KOPT-K1 (cell line): ENCODE results near the gene BMPER.

Source experiments
- H3K27ac ChIP-seq: fragments of 200-600 bp; sonication (generic); 2 replicates; pipeline ENCODE4 v1.5.1; 2016; ENCODE audit warnings: antibody characterized with exemption, mild to moderate bottlenecking, low read depth, low read length; ENCODE audit not compliant: poor library complexity, severe bottlenecking
- H3K36me3 ChIP-seq: fragments of 200-600 bp; sonication (generic); 2 replicates; pipeline ENCODE4 v1.5.1; 2017; ENCODE audit warnings: antibody characterized with exemption, mild to moderate bottlenecking, low read length, moderate library complexity; ENCODE audit not compliant: insufficient read depth
- H3K9me3 ChIP-seq: fragments of 200-600 bp; sonication (generic); 2 replicates; pipeline ENCODE4 v1.5.1; 2017; ENCODE audit warnings: antibody characterized with exemption, low read length, mild to moderate bottlenecking; ENCODE audit not compliant: insufficient read depth, poor library complexity, severe bottlenecking

Gene BMPER

GRCh38 chr7:33904681-33905388, 504 bp upstream of the BMPER start:
- H3K27ac ChIP-seq = no peak overlapping the region
- H3K9me3 ChIP-seq = no peaks in the 10 kb centered on the region
- H3K36me3 ChIP-seq = no peaks in the 10 kb centered on the region

GRCh38 chr7:33906697-33907096, 1.4 kb downstream of the BMPER start:
- H3K27ac ChIP-seq = no peak overlapping the region
- no peaks in the 10 kb centered on the region for H3K9me3 ChIP-seq
- H3K36me3 ChIP-seq = no peaks in the 10 kb centered on the region

GRCh38 chr7:33907625-33908024, 2.3 kb downstream of the BMPER start:
- H3K27ac ChIP-seq = no peak overlapping the region
- no peaks in the 10 kb centered on the region for H3K36me3 ChIP-seq
- H3K9me3 ChIP-seq = no peaks in the 10 kb centered on the region

- Histone ChIP-seq H3K27ac (no peak overlapping the region), H3K36me3 (no peaks in the 10 kb centered on the region), H3K9me3 (no peaks in the 10 kb centered on the region)
Measured at GRCh38 chr7:33909318-33909717, 4.0 kb downstream of the BMPER start.

GRCh38 chr7:33909755-33910154, 4.4 kb downstream of the BMPER start:
- H3K36me3 ChIP-seq = no peaks in the 10 kb centered on the region
- H3K27ac ChIP-seq = no peak overlapping the region
- H3K9me3 ChIP-seq = no peaks in the 10 kb centered on the region

- Histone ChIP-seq H3K36me3 (no peaks in the 10 kb centered on the region), H3K9me3 (no peaks in the 10 kb centered on the region), H3K27ac (no peak overlapping the region)
Measured at GRCh38 chr7:33910756-33911155, 5.4 kb downstream of the BMPER start.

- Histone ChIP-seq H3K36me3 (no peaks in the 10 kb centered on the region), H3K27ac (no peak overlapping the region), H3K9me3 (no peaks in the 10 kb centered on the region)
Measured at GRCh38 chr7:33916357-33917081, 11.2 kb downstream of the BMPER start.

- Histone ChIP-seq H3K27ac (no peak overlapping the region), H3K36me3 (no peaks in the 10 kb centered on the region), H3K9me3 (no peaks in the 10 kb centered on the region)
Measured at GRCh38 chr7:33917661-33918060, 12.3 kb downstream of the BMPER start.

GRCh38 chr7:33918438-33919143, 13.3 kb downstream of the BMPER start:
- no peak overlapping the region for H3K27ac ChIP-seq
- no peaks in the 10 kb centered on the region for H3K9me3 ChIP-seq
- H3K36me3 ChIP-seq = no peaks in the 10 kb centered on the region

- no peaks in the 10 kb centered on the region for H3K36me3 ChIP-seq
- H3K27ac ChIP-seq = no peak overlapping the region
- no peaks in the 10 kb centered on the region for H3K9me3 ChIP-seq
Measured at GRCh38 chr7:33919449-33919848, 14.1 kb downstream of the BMPER start.

GRCh38 chr7:33921216-33921938, 16.0 kb downstream of the BMPER start:
- Histone ChIP-seq H3K27ac (no peak overlapping the region), H3K9me3 (no peaks in the 10 kb centered on the region), H3K36me3 (no peaks in the 10 kb centered on the region)

- H3K36me3 ChIP-seq = no peaks in the 10 kb centered on the region
- no peaks in the 10 kb centered on the region for H3K9me3 ChIP-seq
- no peak overlapping the region for H3K27ac ChIP-seq
Measured at GRCh38 chr7:33922820-33923219, 17.5 kb downstream of the BMPER start.

- no peak overlapping the region for H3K27ac ChIP-seq
- H3K36me3 ChIP-seq = no peaks in the 10 kb centered on the region
- H3K9me3 ChIP-seq = no peaks in the 10 kb centered on the region
Measured at GRCh38 chr7:33923440-33924229, 18.3 kb downstream of the BMPER start.

GRCh38 chr7:33926535-33926934, 21.2 kb downstream of the BMPER start:
- no peaks in the 10 kb centered on the region for H3K9me3 ChIP-seq
- no peaks in the 10 kb centered on the region for H3K36me3 ChIP-seq
- H3K27ac ChIP-seq = no peak overlapping the region
